Activated CD8-positive, alpha-beta memory T cell treated with anti-CD3 and anti-CD28 coated beads for 4 hours (primary cell): ENCODE data around the gene SPRY2.
"Not testable (repeated sequence)": the region's sequence is repeated elsewhere in the genome, so short reads cannot be mapped to it uniquely, and the experiment has no call there.

Experiments used
- DNase-seq, 2 donors: peaks; one replicate each; pipeline ENCODE4 v3.0.0-alpha.2; 2020; ENCODE audit warnings: low read depth in 2 of 2

SPRY2 gene

GRCh38 chr13:80341101-80341755 lies at the start of gene SPRY2:
Gene SPRY2 (minus strand): TSS chr13:80341126. CDS start chr13:80337705, 3,421 bp downstream.
- DNase-seq = peak in 1 of 2 donors; percentile 17

- no peak for DNase-seq
Observed at GRCh38 chr13:80390338-80390737, 49.4 kb upstream of the SPRY2 start.

GRCh38 chr13:80389073-80390038 lies 48.4 kb upstream of the SPRY2 start:
- no peak for DNase-seq

- DNase-seq = no peak
Observed at GRCh38 chr13:80388506-80388905, 47.6 kb upstream of the SPRY2 start.

- DNase-seq = no peak
Observed at GRCh38 chr13:80386592-80386991, 45.7 kb upstream of the SPRY2 start.

- DNase-seq = no peak
Observed at GRCh38 chr13:80386002-80386401, 45.1 kb upstream of the SPRY2 start.

GRCh38 chr13:80382576-80382975 lies 41.6 kb upstream of the SPRY2 start:
- no peak for DNase-seq

- no peak for DNase-seq
Observed at GRCh38 chr13:80379245-80379644, 38.3 kb upstream of the SPRY2 start.

GRCh38 chr13:80376554-80376953 lies 35.6 kb upstream of the SPRY2 start:
- no peak for DNase-seq

GRCh38 chr13:80374901-80375300 lies 34.0 kb upstream of the SPRY2 start:
- no peak for DNase-seq

GRCh38 chr13:80374444-80374843 lies 33.5 kb upstream of the SPRY2 start:
- DNase-seq = no peak

GRCh38 chr13:80371840-80372509 lies 31.0 kb upstream of the SPRY2 start:
- no peak for DNase-seq

GRCh38 chr13:80367473-80367872 lies 26.5 kb upstream of the SPRY2 start:
- no peak for DNase-seq

GRCh38 chr13:80363890-80364503 lies 23.1 kb upstream of the SPRY2 start:
- DNase-seq = no peak

GRCh38 chr13:80362481-80362880 lies 21.6 kb upstream of the SPRY2 start:
- DNase-seq = no peak

GRCh38 chr13:80361883-80362327 lies 21.0 kb upstream of the SPRY2 start:
- no peak for DNase-seq

- no peak for DNase-seq
Observed at GRCh38 chr13:80361298-80361697, 20.4 kb upstream of the SPRY2 start.

- DNase-seq = no peak
Observed at GRCh38 chr13:80360453-80360800, 19.5 kb upstream of the SPRY2 start.

GRCh38 chr13:80359778-80360452 lies 19.0 kb upstream of the SPRY2 start:
- DNase-seq = no peak

- no peak for DNase-seq
Observed at GRCh38 chr13:80359414-80359777, 18.5 kb upstream of the SPRY2 start.

- not testable (repeated sequence) for DNase-seq
Observed at GRCh38 chr13:80355496-80356094, 14.7 kb upstream of the SPRY2 start.
